ENCODE results near the gene CDC27. TPM values are rescaled to one million over a fixed set of nuclear protein-coding genes. Genes with fewer than 3 reads are reported as not detected.
"Not testable (repeated sequence)": the region's sequence is repeated elsewhere in the genome, so short reads cannot be mapped to it uniquely, and the experiment has no call there.

Gene CDC27
- total RNA-seq, 4 donors from 2014 or later = 48.2 to 51.1 (median 49.1) TPM

GRCh38 chr17:47179141-47179540 lies 10.0 kb downstream of the CDC27 start:
- Histone ChIP-seq H3K9me3 (no peaks in the 10 kb centered on the region), H3K4me1 (peaks cover 31 to 40% (median 34%) of the 10 kb centered on the region in 4 donors), H3K27me3 (no peaks in the 10 kb centered on the region), H3K36me3 (peaks cover 10 to 47% (median 31%) of the 10 kb centered on the region in 4 donors), H3K4me3 (no peak overlapping the region), H3K27ac (replicated peaks in 1 of 4) (no peak overlapping the region)
- intact Hi-C loops (cut with DNase I) = no loop called here
- 96% methylated on average over 3 of the region's 3 CpGs for WGBS
- DNase-seq (ENCODE audit: extremely low spot score) = no peak
- TF ChIP-seq CTCF (IDR thresholded peaks at IDR 0.05) (no peak), POLR2A (IDR thresholded peaks at IDR 0.05; ENCODE audit: low read depth) (no peak), POLR2AphosphoS5 (IDR thresholded peaks at IDR 0.05) (no peak), EP300 (IDR thresholded peaks at IDR 0.05) (no peak)

- WGBS = 91% methylated on average over 7 of the region's 7 CpGs
- DNase-seq (ENCODE audit: extremely low spot score) = no peak
- H3K36me3 ChIP-seq = peaks cover 10 to 47% (median 39%) of the 10 kb centered on the region in 4 donors
- no peaks in the 10 kb centered on the region for H3K9me3 ChIP-seq
- no peak overlapping the region for H3K27ac ChIP-seq (replicated peaks in 1 of 4)
- H3K27me3 ChIP-seq = no peaks in the 10 kb centered on the region
- H3K4me1 ChIP-seq = peaks cover 14 to 41% (median 25%) of the 10 kb centered on the region in 4 donors
- H3K4me3 ChIP-seq = no peak overlapping the region
- no peak for TF ChIP-seq EP300 (IDR thresholded peaks at IDR 0.05)
- TF ChIP-seq POLR2A (IDR thresholded peaks at IDR 0.05; ENCODE audit: low read depth) = no peak
- TF ChIP-seq CTCF (IDR thresholded peaks at IDR 0.05) = no peak
- no peak for TF ChIP-seq POLR2AphosphoS5 (IDR thresholded peaks at IDR 0.05)
- intact Hi-C loops (cut with DNase I) = no loop called here
Measured at GRCh38 chr17:47177261-47177660, 11.8 kb downstream of the CDC27 start.

- intact Hi-C loops (cut with DNase I) = no loop called here
Measured at GRCh38 chr17:47176389-47176826, 12.7 kb downstream of the CDC27 start.

GRCh38 chr17:47174823-47175222 lies 14.3 kb downstream of the CDC27 start:
- H3K9me3 ChIP-seq; H3K27ac ChIP-seq (replicated peaks in 1 of 4); H3K27me3 ChIP-seq; DNase-seq (ENCODE audit: extremely low spot score); H3K4me3 ChIP-seq; intact Hi-C loops (cut with DNase I): not testable (repeated sequence)
- 91% methylated on average over 8 of the region's 8 CpGs for WGBS
- peaks cover 0 to 44% (median 35%) of the 10 kb centered on the region in 4 donors for H3K36me3 ChIP-seq
- peaks cover 13 to 39% (median 34%) of the 10 kb centered on the region in 4 donors for H3K4me1 ChIP-seq

More at GRCh38 chr17:47176389-47176826, 12.7 kb downstream of the CDC27 start:
- Histone ChIP-seq H3K4me3 (no peak overlapping the region), H3K27me3 (no peaks in the 10 kb centered on the region), H3K36me3 (peaks cover 10 to 47% (median 38%) of the 10 kb centered on the region in 4 donors), H3K9me3 (no peaks in the 10 kb centered on the region), H3K4me1 (peaks cover 13 to 39% (median 25%) of the 10 kb centered on the region in 4 donors), H3K27ac (replicated peaks in 1 of 4) (no peak overlapping the region)
- WGBS = 84% methylated on average over 2 of the region's 2 CpGs
- TF ChIP-seq CTCF (IDR thresholded peaks at IDR 0.05) (no peak), EP300 (IDR thresholded peaks at IDR 0.05) (no peak), POLR2AphosphoS5 (IDR thresholded peaks at IDR 0.05) (no peak), POLR2A (IDR thresholded peaks at IDR 0.05; ENCODE audit: low read depth) (no peak)
- no peak for DNase-seq (ENCODE audit: extremely low spot score)

GRCh38 chr17:47172696-47173565 lies 16.2 kb downstream of the CDC27 start:
- WGBS = 83% methylated on average over 2 of the region's 2 CpGs
- H3K4me1 ChIP-seq = peaks cover 2 to 36% (median 30%) of the 10 kb centered on the region in 4 donors
- DNase-seq (ENCODE audit: extremely low spot score) = no peak
- no peaks in the 10 kb centered on the region for H3K27me3 ChIP-seq
- intact Hi-C loops (cut with DNase I) = no loop called here
- H3K36me3 ChIP-seq = peaks cover 0 to 49% (median 37%) of the 10 kb centered on the region in 4 donors
- no peak for TF ChIP-seq EP300 (IDR thresholded peaks at IDR 0.05)
- no peak for TF ChIP-seq POLR2A (IDR thresholded peaks at IDR 0.05; ENCODE audit: low read depth)
- TF ChIP-seq POLR2AphosphoS5 (IDR thresholded peaks at IDR 0.05) = no peak
- TF ChIP-seq CTCF (IDR thresholded peaks at IDR 0.05) = no peak
- H3K27ac ChIP-seq (replicated peaks in 1 of 4) = no peak overlapping the region
- H3K4me3 ChIP-seq = no peak overlapping the region
- no peaks in the 10 kb centered on the region for H3K9me3 ChIP-seq
